GM20000 (cell line): ENCODE data around the gene STXBP6.

Experiments used
- DNase-seq: peaks from one replicate; pipeline ENCODE4 v3.0.0; 2012; ENCODE audit warnings: low spot score
- TF ChIP-seq, protein P1 (sequence below): IDR thresholded peaks from 2 replicates; pipeline ENCODE4 v1.5.1; 2012; ENCODE audit warnings: mild to moderate bottlenecking, control low read depth; ENCODE audit errors: extremely low read depth, missing control alignments

STXBP6 gene

DNA sequence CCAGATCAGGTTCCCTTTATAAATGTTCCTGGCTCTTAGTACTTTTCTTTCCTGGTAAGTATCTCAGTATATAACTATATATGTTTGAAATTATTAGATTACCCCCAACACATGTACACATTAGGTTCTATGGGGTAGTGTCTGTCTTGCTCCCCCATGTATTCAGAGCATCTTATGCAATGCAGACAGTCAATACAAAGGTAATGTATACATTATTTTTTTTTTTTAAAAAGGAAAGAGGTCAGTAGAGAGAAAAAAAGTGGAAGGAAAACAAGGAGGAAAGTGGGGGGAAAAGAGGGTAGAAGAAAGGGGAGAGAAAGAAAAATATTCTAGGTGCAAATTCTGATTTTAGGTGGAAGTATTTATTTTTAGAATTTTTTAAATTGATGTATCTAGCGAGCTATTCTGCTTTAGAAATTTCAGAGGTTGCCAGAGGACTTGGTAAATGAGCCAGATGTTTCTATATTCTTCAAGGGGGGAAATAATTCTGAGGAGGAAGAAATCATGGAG is 157.9 kb downstream of the STXBP6 start:
- no peak for DNase-seq
- TF ChIP-seq, protein P1, sequence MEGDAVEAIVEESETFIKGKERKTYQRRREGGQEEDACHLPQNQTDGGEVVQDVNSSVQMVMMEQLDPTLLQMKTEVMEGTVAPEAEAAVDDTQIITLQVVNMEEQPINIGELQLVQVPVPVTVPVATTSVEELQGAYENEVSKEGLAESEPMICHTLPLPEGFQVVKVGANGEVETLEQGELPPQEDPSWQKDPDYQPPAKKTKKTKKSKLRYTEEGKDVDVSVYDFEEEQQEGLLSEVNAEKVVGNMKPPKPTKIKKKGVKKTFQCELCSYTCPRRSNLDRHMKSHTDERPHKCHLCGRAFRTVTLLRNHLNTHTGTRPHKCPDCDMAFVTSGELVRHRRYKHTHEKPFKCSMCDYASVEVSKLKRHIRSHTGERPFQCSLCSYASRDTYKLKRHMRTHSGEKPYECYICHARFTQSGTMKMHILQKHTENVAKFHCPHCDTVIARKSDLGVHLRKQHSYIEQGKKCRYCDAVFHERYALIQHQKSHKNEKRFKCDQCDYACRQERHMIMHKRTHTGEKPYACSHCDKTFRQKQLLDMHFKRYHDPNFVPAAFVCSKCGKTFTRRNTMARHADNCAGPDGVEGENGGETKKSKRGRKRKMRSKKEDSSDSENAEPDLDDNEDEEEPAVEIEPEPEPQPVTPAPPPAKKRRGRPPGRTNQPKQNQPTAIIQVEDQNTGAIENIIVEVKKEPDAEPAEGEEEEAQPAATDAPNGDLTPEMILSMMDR: no peak

DNA sequence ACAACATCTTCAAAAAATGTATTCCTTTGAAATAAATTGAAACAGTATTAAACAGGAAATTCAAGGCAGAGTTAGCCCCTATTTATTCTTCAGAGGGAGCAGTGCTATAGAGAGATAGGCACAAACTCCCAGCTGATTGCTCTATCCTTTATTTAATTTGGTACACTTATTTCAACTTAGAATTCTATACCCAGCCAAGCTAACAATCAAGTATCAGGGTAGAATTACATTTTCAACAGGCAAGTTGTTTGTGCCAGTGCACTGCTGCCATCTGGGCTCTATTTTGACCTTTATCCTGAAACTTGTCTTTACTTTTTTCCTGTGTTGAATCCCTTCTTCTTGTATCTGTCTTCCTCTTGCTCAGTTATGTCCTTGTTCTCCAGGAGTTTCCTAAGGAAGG is 159.2 kb downstream of the STXBP6 start:
- no peak for DNase-seq
- TF ChIP-seq, protein P1: no peak

DNA sequence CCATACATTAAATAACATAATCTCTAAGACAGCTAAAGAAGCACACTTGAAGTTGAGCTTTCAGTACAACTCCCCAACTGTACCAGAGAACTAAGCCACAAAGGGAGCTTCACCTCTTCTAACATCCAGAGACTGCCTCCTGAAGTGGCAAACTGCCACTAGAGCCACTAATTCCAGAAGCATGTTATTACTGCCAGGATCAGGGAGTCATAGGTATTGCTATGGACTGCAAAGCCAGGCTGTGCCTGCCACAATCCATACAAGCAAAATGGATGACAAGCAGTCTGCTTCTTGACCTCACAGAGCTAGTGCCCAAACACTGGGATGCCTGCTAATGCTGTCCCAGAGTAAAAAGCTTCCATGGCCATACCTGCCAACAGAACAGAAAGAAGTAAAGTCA is 160.1 kb downstream of the STXBP6 start:
- no peak for DNase-seq
- TF ChIP-seq, protein P1: no peak

DNA sequence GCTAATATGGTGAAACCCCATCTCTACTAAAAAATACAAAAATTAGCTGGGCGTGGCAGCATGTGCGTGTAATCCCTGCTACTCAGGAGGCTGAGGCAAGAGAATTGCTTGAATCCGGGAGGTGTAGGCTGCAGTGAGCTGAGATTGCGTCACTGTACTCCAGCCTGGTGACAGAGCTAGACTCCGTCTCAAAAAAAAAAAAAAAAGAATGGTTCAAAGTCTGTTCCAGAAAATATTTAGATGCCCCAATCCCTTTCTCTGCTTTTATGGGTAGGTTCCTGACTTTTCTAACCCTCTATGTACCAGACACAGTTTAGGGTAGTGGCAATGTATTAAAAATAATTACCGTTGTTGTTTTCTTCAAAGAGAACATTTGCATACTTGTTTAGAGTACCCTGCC is 161.4 kb downstream of the STXBP6 start:
- no peak for DNase-seq
- TF ChIP-seq, protein P1: no peak

DNA sequence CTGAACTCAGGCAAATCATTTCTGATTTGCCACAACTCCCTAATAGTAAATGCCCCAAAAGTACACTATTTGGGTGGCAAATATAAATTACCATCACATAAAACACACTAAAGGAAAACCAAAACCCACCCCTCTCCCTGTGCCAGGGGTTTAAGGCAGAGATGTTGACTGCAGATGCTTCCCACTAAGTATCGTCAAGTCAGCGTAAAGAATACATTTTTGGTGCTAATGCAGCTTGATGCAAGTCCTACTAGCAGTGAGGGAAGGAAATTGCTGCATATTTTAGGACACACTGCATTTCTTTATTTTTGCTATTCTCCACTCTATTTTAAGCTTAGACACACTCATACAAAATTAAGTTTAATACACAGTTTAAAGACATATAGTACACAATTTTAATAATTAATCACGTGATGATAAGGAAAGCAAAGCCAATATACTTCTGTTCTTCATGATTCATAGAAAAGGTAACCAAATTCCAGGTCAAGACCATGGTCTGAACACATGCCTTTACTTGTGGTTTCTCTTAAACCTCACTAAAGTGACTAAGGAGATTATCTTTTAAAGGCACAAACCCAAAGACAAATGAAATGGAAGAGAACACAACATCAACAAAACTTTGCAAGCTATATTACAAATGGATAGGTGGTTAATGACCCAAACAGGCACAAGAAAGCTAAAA is 162.2 kb downstream of the STXBP6 start:
- DNase-seq: no peak
- TF ChIP-seq, protein P1: no peak

DNA sequence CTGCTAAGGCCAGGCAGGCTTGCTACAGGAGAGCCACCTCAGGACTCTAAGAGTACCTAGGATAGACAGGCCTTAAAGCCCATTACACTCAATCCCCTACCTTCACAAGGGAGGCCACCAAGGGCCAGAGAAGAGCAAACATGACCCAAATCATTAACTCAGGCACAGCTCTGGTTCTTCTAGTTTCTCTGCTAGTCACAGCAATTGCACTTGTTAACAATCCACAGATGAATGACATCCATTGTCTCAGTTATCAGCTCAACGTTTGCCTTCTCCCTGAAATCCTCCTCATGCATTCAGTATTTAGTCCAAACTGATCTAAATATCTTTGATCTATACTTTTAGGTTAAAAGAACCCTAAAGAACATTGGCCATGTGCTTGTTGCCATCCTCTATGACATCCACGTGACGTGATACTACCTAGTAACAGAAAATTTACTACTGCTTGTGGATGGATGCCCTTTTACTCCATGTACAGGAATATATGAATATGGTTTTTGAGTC is 164.5 kb downstream of the STXBP6 start:
- TF ChIP-seq, protein P1: no peak
- DNase-seq: no peak

DNA sequence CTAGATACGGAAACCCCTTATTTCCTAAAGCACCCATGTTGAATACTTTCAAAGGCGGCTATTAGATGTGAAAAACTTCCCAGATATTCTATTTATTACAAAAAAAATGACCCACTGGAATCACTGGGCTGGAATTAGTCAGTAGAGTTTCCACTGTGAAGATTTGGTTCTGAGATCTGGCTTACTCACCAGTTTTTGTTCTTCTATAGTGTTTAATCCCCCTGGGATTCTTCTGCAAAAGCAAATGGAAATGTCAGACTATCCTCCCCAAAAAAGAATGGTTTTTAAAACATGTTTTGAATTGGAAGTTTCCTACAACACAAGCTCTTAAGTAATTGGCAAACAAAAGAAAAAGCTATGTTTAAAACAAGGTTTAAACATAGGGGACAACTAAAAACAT is 166.4 kb downstream of the STXBP6 start:
- no peak for DNase-seq
- TF ChIP-seq, protein P1: no peak
